Lung (tissue), 12 donors: ENCODE data around the gene RASA2. TPM values are rescaled to one million over a fixed set of nuclear protein-coding genes. Genes with fewer than 3 reads are reported as not detected.

Source experiments
- ATAC-seq: fragments of 200-7000 bp; cut with Tn5 transposase; one replicate; pipeline ENCODE4 v1.9.1; 2020; ENCODE audit warnings: moderate number of reproducible peaks; ENCODE audit not compliant: insufficient read depth, low FRiP score
- DNase-seq, 3 donors: peaks; one replicate each; pipeline ENCODE4 v3.0.0-alpha.2; 2013 to 2017
- H3K27ac ChIP-seq, 2 donors: one replicate each; pipeline ENCODE4 v1.5.1; 2013; ENCODE audit warnings: mild to moderate bottlenecking in 2 of 2, moderate library complexity in 2 of 2, control low read depth in 1 of 2, inconsistent platforms in 1 of 2, low read depth in 1 of 2, low read length in 1 of 2
- H3K27me3 ChIP-seq, 3 donors: one replicate each; pipeline ENCODE4 v1.5.1; 2013; ENCODE audit warnings: low read length in 2 of 3; ENCODE audit not compliant: control insufficient read depth in 3 of 3, insufficient read depth in 3 of 3
- H3K36me3 ChIP-seq, 4 donors: one replicate each; pipeline ENCODE4 v1.5.1; 2013; ENCODE audit warnings: low read length in 4 of 4, mild to moderate bottlenecking in 1 of 4, moderate library complexity in 1 of 4; ENCODE audit not compliant: control insufficient read depth in 4 of 4, insufficient read depth in 4 of 4
- H3K4me1 ChIP-seq, 5 donors: one replicate each; pipeline ENCODE4 v1.5.1; 2013; ENCODE audit warnings: low read length in 5 of 5, mild to moderate bottlenecking in 2 of 5, moderate library complexity in 1 of 5; ENCODE audit not compliant: control insufficient read depth in 5 of 5, insufficient read depth in 5 of 5
- H3K4me3 ChIP-seq: one replicate; pipeline ENCODE4 v1.5.1; 2013; ENCODE audit warnings: mild to moderate bottlenecking, control low read depth, moderate library complexity
- H3K9ac ChIP-seq, 2 donors: one replicate each; pipeline ENCODE4 v1.5.1; 2013; ENCODE audit warnings: low read length in 2 of 2, control low read depth in 1 of 2; ENCODE audit not compliant: insufficient read depth in 1 of 2
- H3K9me3 ChIP-seq, 4 donors: one replicate each; pipeline ENCODE4 v1.5.1; 2013; ENCODE audit warnings: low read length in 3 of 4, mild to moderate bottlenecking in 1 of 4, moderate library complexity in 1 of 4; ENCODE audit not compliant: control insufficient read depth in 4 of 4, insufficient read depth in 3 of 4
- WGBS, 2 donors: extraction: QIAGEN DNeasy Blood & Tissue Kit; methylation state at CpG; one replicate each; pipeline ENCODE4 v1.1.7; 2013; 5-methylcytosine and 5-hydroxymethylcytosine counted together
- polyA plus RNA-seq, 2 donors: library from polyadenylated mRNA; stranded (reverse); fragments of 200-250 nt; gene quantifications; one replicate each; pipeline ENCODE4 v1.2.1, GENCODE V29; 2013
- total RNA-seq, 2 donors: library from RNA; depleted of rRNA in 1 of 2; stranded (reverse); fragments of >200 nt in 1 of 2; gene quantifications; one replicate each; pipeline ENCODE4 v1.2.1, GENCODE V29; 2014 to 2021
- TF ChIP-seq, protein P1 (sequence below): IDR thresholded peaks from 2 replicates; pipeline ENCODE4 v1.5.1; 2012; ENCODE audit warnings: mild to moderate bottlenecking; ENCODE audit errors: control extremely low read depth, extremely low read depth
- donor health status: control.
- donor health status: control.
- donor health status: Bipolar disorder and iron deficiency.
- donor health status: healthy.
- donor health status: DM: yes; HTN: yes; CAD: no.

The RASA2 gene
- total and polyA plus RNA-seq, 4 donors = 6.8 to 27.4 (median 12.9) TPM

DNA sequence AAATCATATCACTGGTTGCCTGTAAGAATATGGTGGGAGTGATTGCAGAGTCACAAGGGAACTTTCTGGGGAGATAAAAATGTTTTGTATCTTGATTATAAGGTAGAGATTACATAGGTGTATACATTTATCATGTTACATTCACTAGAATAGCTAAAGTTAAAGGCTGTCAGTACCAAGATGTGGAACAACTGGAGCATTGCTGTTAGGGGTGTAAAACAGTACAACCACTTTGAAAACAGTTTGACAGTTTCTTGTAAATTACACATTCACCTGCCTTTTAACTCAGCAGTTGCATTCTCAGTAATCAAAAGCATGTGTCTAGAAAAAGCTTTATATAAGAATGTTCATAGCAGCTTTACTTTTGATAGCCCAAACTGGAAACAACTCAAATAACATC, 27.6 kb downstream of the RASA2 start:
- no peak for DNase-seq
- TF ChIP-seq, protein P1, sequence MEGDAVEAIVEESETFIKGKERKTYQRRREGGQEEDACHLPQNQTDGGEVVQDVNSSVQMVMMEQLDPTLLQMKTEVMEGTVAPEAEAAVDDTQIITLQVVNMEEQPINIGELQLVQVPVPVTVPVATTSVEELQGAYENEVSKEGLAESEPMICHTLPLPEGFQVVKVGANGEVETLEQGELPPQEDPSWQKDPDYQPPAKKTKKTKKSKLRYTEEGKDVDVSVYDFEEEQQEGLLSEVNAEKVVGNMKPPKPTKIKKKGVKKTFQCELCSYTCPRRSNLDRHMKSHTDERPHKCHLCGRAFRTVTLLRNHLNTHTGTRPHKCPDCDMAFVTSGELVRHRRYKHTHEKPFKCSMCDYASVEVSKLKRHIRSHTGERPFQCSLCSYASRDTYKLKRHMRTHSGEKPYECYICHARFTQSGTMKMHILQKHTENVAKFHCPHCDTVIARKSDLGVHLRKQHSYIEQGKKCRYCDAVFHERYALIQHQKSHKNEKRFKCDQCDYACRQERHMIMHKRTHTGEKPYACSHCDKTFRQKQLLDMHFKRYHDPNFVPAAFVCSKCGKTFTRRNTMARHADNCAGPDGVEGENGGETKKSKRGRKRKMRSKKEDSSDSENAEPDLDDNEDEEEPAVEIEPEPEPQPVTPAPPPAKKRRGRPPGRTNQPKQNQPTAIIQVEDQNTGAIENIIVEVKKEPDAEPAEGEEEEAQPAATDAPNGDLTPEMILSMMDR = no peak
- no peaks in the 10 kb centered on the region for H3K27me3 ChIP-seq
- H3K9ac ChIP-seq = no peak overlapping the region
- peaks cover 5 to 13% (median 8%) of the 10 kb centered on the region in 4 donors for H3K36me3 ChIP-seq
- ATAC-seq = no peak
- no peak overlapping the region for H3K4me3 ChIP-seq
- H3K9me3 ChIP-seq = peaks cover 0 to 3% (median 0%) of the 10 kb centered on the region in 4 donors
- no peaks in the 10 kb centered on the region for H3K4me1 ChIP-seq
- H3K27ac ChIP-seq = no peak overlapping the region

DNA sequence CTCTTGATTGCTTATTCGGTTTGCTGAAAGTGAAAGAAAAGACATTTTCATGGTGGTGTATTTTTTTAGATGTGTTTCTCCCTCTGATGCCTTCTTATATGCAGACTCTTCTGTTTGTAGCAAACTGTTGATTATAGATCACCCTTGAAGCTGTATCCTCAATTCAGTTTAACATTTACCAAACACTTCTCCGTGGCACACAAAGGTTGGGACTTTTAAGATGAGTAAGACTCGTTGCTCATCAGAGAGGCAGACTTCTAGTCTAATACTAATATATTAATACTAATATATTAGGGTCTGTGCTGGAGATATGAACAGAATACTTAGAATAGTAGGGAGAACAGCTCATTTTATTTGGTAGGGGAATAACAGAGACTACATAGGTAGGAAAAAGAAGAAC, 32.8 kb downstream of the RASA2 start:
- H3K27ac ChIP-seq = no peak overlapping the region
- H3K4me1 ChIP-seq = peaks cover 0 to 2% (median 0%) of the 10 kb centered on the region in 5 donors
- H3K9me3 ChIP-seq = peaks cover 0 to 3% (median 0%) of the 10 kb centered on the region in 4 donors
- DNase-seq = no peak
- H3K27me3 ChIP-seq = no peaks in the 10 kb centered on the region
- WGBS, 2 donors = 88% methylated on average over 3 of the region's 3 CpGs
- H3K4me3 ChIP-seq = no peak overlapping the region
- no peak for ATAC-seq
- H3K9ac ChIP-seq = no peak overlapping the region
- peaks cover 4 to 18% (median 8%) of the 10 kb centered on the region in 4 donors for H3K36me3 ChIP-seq
- TF ChIP-seq, protein P1 = no peak

DNA sequence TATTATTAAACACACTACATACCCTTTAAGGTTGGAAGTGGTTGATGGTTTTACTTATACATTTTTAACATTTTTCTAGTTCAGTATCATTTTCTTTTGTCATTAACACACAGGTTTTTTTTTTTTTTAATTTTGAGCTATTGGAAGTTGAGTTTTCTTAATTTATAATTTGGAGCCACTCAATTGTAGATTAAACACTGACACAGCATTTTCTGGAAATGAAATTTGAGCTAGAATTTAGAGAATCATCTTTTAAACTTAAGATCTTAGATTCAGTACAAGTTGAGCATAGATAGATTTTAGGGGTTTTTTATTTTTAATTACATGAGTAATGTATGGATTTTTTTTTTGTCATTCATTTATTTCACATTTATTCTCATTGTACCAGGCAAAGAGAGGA, 35.0 kb downstream of the RASA2 start:
- DNase-seq (no peak), ATAC-seq (no peak)
- no peaks in the 10 kb centered on the region for H3K27me3 ChIP-seq
- peaks cover 0 to 2% (median 0%) of the 10 kb centered on the region in 5 donors for H3K4me1 ChIP-seq
- peaks cover 0 to 3% (median 0%) of the 10 kb centered on the region in 4 donors for H3K9me3 ChIP-seq
- TF ChIP-seq, protein P1 = no peak
- no peak overlapping the region for H3K27ac ChIP-seq
- peaks cover 4 to 18% (median 8%) of the 10 kb centered on the region in 4 donors for H3K36me3 ChIP-seq
- no peak overlapping the region for H3K4me3 ChIP-seq
- no peak overlapping the region for H3K9ac ChIP-seq
